Skeletal muscle tissue (tissue), 4 donors: ENCODE measurements around the gene PTPRH. TPM values are rescaled to one million over a fixed set of nuclear protein-coding genes. Genes with fewer than 3 reads are reported as not detected.
A peak's percentile ranks its signal among the peaks of the same experiment; 100 is the strongest.

Experiments used
- H3K27ac ChIP-seq: one replicate; pipeline ENCODE4 v1.7.0; 2013; ENCODE audit warnings: mild to moderate bottlenecking, low read depth, low read length, inconsistent platforms
- H3K27me3 ChIP-seq, 3 donors: one replicate each; pipeline ENCODE4 v1.7.0; 2013; ENCODE audit warnings: low read length in 3 of 3; ENCODE audit not compliant: control insufficient read depth in 3 of 3, insufficient read depth in 3 of 3
- H3K36me3 ChIP-seq, 3 donors: one replicate each; pipeline ENCODE4 v1.7.0; 2013; ENCODE audit warnings: low read length in 3 of 3; ENCODE audit not compliant: control insufficient read depth in 3 of 3, insufficient read depth in 3 of 3
- H3K4me1 ChIP-seq, 3 donors: one replicate each; pipeline ENCODE4 v1.7.0; 2013; ENCODE audit warnings: low read length in 3 of 3, mild to moderate bottlenecking in 3 of 3; ENCODE audit not compliant: control insufficient read depth in 3 of 3, insufficient read depth in 3 of 3
- H3K4me3 ChIP-seq, 3 donors: one replicate each; pipeline ENCODE4 v1.7.0; 2013; ENCODE audit warnings: low read length in 3 of 3
- H3K9ac ChIP-seq, 3 donors: one replicate each; pipeline ENCODE4 v1.7.0; 2013; ENCODE audit warnings: low read length in 3 of 3, mild to moderate bottlenecking in 3 of 3, moderate library complexity in 2 of 3, low read depth in 1 of 3
- H3K9me3 ChIP-seq, 3 donors: one replicate each; pipeline ENCODE4 v1.7.0; 2013; ENCODE audit warnings: low read length in 3 of 3; ENCODE audit not compliant: control insufficient read depth in 3 of 3
- total RNA-seq: library from RNA; depleted of rRNA; stranded (reverse); fragments of >200 nt; gene quantifications from one replicate; pipeline ENCODE4 v1.2.3, GENCODE V29; 2014
- donor health status: Osteomylitis.

The PTPRH gene
- total RNA-seq, 1 donor from 2014 or later: under 0.01 TPM

DNA sequence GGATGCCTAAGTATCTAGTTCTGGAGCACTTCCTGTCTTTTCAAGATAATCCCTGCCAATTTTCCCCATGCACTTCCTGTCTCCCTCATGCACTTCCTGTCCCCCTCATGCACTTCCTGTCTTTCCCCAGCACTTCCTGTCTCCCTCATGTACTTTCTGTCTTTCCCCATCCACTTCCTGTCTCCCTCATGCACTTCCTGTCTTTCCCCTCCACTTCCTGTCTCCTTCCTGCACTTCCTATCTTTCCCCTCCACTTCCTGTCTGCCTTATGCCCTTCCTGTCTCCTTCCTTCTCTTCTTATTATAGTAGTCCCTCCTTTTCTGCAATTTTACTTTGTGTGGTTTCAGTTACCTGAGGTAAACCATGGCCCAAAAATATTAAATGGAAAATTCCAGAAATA is 57.3 kb downstream of the PTPRH start:
- H3K4me1 ChIP-seq: peaks cover 6 to 19% (median 8%) of the 10 kb centered on the region in 3 donors
- H3K9ac ChIP-seq: no peak overlapping the region
- no peak overlapping the region for H3K4me3 ChIP-seq
- H3K9me3 ChIP-seq: no peaks in the 10 kb centered on the region
- peaks cover 0 to 6% (median 0%) of the 10 kb centered on the region in 3 donors for H3K36me3 ChIP-seq
- H3K27ac ChIP-seq: no peak overlapping the region
- H3K27me3 ChIP-seq: peaks cover 13 to 23% (median 14%) of the 10 kb centered on the region in 3 donors

DNA sequence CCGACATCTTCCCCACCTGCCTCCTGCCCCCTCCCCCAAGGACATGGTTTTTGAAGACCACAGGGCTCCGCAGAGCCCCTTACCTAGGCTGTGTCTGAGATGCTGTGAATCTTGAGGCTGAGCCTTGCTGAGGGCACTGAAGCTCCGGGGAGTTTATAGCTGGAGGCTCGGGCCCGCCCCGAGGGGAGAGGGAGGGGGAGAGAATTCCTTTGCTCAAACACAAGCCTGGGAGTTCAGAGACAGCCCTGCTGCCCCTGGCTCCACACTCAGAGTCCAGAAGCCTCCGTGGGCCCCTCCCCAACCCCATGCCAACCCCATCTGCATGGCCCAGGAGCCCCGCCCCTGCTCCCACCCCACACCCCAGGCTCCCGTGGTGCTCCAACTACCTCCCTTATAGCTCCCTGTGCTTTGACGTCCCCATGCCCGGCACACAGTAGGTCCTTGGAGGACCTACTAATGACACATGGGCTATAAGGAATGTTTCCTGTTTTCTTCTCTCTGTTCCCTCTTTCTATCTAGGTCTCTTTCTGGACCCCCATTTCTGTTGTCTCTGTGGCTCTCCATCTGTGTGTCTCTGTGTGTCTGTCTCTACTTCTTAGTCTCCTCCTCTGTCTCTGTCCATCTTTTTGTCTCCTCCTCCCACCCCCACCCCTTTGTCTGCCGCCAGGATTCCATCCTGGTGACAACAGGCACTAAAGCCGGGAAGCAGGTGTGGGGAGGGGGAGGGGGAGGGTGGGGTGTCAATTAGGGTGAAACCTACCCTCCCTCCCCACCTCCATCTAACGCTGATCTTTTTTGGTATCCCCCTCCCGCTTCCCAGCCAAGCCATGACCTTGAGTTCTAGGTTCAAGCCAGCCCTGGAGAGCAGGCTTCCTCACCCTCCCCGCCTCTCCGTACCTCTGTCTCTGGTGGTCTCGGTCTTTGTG is 60.0 kb downstream of the PTPRH start, which contains the start of gene TNNT1:
TSS of gene TNNT1 (minus strand) at position 129 of the 926 bp plus-strand sequence. CDS start 2,049 bp downstream, outside the sequence.
- Histone ChIP-seq H3K4me1 (peaks cover 4 to 21% (median 13%) of the 10 kb centered on the region in 3 donors), H3K9me3 (no peaks in the 10 kb centered on the region), H3K27me3 (peaks cover 19 to 29% (median 22%) of the 10 kb centered on the region in 3 donors), H3K4me3 (peak within 1 kb of the TSS; percentile 67 to 85 (median 70)), H3K9ac (peak within 1 kb of the TSS; percentile 73 to 94 (median 82)), H3K27ac (peak within 1 kb of the TSS; percentile 96), H3K36me3 (peaks cover 0 to 26% (median 9%) of the 10 kb centered on the region in 3 donors)

DNA sequence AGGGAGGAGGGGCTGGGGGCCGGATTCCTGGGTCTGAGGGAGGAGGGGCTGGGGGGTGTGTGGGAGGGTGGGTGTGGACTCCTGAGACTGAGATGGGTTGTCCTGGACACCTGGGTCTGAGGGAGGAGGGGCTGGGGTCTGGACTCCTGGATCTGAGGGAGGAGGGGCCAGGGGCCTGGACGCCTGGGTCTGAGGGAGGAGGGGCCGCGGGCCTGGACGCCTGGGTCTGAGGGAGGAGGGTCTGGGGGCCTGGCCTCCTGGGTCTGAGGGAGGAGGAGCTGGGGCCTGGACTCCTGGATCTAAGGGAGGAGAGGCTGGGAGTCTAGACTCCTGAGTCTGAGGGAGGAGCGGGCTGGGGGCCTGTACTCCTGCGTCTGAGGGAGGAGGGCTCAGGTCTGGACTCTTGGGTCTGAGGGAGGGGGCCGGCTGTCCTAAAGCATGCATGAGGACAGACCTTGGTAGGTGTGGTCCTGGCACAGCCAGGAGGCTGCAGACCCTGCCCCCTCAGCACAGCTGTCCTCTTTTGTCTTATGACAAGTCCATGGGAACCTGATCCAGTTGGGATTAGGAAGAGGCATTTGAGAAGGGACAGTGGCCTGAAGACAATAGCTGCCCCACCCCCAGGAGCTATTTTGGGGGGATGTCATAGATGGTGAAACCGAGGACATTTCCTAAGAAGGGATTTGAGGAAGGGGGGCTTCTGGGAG is 61.6 kb downstream of the PTPRH start:
- peak overlapping the region; percentile 96 for H3K27ac ChIP-seq
- peaks cover 20 to 37% (median 25%) of the 10 kb centered on the region in 3 donors for H3K27me3 ChIP-seq

DNA sequence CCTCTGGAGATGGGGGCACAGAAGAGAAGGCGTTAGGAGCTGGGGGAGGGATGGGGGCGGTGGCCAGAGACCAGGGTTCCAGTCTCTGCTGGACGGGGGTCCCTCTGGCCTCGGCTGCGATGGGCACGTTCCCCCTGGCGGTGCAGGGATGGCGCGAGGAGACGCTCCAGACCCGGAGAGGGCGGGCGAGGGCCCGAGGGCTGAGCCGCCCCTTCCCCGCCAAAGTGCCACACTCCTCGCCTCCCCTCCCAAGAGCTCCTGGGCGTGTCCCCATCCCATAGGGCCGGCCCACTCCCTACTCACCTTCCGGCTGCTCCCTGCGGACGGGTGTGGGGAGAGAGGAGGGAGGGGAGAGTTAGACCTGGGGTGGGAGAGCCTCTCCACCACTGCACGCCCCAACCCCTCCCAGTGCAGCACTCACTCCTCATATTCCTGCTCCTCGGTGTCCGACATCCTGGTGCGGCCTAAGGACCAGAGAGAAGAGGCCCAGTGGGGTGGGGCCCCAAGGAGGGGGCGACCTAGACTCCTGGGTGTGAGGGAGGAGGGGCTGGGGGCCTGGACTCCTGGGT is 62.5 kb downstream of the PTPRH start:
- Histone ChIP-seq H3K4me3 (peak overlapping the region; percentile 59 to 78 (median 67)), H3K36me3 (peaks cover 0 to 30% (median 10%) of the 10 kb centered on the region in 3 donors), H3K9me3 (no peaks in the 10 kb centered on the region), H3K27me3 (peaks cover 20 to 37% (median 27%) of the 10 kb centered on the region in 3 donors), H3K4me1 (peaks cover 4 to 28% (median 19%) of the 10 kb centered on the region in 3 donors), H3K9ac (peak overlapping the region; percentile 33 to 87 (median 69)), H3K27ac (peak overlapping the region; percentile 96)

More for the DNA sequence above, 61.6 kb downstream of the PTPRH start:
- peak overlapping the region in 2 of 3 donors; percentile 67 to 85 for H3K4me3 ChIP-seq
- H3K9me3 ChIP-seq: no peaks in the 10 kb centered on the region
- peak overlapping the region; percentile 69 to 94 (median 82) for H3K9ac ChIP-seq
- peaks cover 0 to 30% (median 10%) of the 10 kb centered on the region in 3 donors for H3K36me3 ChIP-seq
- H3K4me1 ChIP-seq: peaks cover 4 to 29% (median 18%) of the 10 kb centered on the region in 3 donors

DNA sequence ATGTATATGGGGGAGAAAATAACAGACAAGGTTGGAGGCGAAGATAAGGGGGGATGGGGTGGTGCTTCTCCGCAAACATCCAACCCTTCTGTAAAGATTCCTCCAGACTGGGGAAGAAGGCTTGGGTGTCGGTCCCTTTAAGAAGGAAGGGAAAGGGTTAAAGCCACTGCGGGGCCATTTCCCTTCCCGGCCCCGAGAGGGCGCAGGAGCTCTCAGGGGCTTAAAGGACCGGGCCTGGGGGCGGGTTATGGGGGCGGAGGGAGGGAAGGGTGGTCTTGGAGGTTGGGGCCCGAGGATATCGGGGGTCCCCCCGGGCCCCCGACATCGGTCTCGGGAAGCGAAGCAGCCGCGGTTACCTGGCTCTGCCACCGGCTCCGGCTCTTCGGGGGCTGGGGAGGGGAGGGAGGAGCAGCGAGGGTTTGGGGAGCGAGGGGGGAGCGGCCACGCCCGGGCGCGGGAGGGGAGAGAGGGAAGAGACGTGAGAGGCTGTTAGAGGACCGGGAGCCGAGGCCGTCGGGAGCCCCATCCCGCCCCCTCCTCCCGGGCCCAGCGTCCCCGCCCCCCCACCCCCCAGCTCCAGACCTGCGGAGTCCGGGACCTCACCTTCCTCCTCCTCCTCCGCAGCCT is 63.1 kb downstream of the PTPRH start:
- Histone ChIP-seq H3K4me1 (peaks cover 0 to 22% (median 21%) of the 10 kb centered on the region in 3 donors), H3K36me3 (peaks cover 0 to 30% (median 10%) of the 10 kb centered on the region in 3 donors), H3K9ac (peak overlapping the region in 1 of 3 donors; percentile 87), H3K9me3 (no peaks in the 10 kb centered on the region), H3K27ac (no peak overlapping the region), H3K27me3 (peaks cover 20 to 37% (median 32%) of the 10 kb centered on the region in 3 donors), H3K4me3 (peak overlapping the region; percentile 59 to 78 (median 67))

DNA sequence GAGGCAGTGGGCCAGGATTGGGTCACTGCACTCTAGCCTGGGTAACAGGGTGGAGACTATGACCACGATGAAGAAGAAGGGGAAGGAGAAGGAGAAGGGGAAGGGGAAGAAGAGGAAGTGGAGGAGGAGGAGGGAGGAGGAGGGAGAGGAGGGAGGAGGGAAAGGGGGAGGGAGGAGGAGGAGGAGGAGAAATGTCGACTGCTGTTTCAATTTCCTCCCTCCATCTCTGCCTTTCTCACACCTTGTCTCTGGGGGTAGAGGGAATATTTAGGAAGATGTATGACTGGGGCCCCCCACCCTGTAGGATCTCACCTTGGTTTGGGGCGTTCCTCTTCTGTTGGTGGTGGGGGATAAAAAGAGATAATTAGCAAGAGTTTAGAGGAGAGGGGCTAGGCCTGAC is 64.1 kb downstream of the PTPRH start:
- H3K36me3 ChIP-seq: peaks cover 0 to 34% (median 14%) of the 10 kb centered on the region in 3 donors
- H3K27ac ChIP-seq: no peak overlapping the region
- H3K27me3 ChIP-seq: peaks cover 25 to 36% (median 33%) of the 10 kb centered on the region in 3 donors
- peak overlapping the region in 1 of 3 donors; percentile 73 for H3K9ac ChIP-seq
- peaks cover 0 to 21% (median 19%) of the 10 kb centered on the region in 3 donors for H3K4me1 ChIP-seq
- peak overlapping the region in 2 of 3 donors; percentile 32 to 70 for H3K4me3 ChIP-seq
- H3K9me3 ChIP-seq: no peaks in the 10 kb centered on the region

DNA sequence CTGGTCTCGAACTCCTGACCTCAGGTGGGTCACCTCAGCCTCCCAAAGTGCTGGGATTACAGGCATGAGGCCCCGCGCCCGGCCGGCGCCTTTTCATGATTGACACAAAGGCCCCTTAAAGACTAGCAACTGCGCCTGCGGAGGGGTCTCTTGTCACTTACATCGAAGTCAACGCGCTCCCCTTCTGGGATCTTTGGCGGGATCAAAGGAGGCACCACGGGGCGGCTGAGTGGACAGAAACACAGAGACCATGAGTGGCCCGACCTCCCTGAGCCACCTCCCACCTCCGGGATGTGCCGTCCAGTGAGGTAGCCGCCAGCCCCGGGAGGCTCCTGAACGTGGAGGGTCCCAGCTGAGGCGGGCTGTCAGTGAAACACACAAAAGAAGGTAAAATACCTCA is 67.6 kb downstream of the PTPRH start:
- no peaks in the 10 kb centered on the region for H3K9me3 ChIP-seq
- H3K9ac ChIP-seq: peak overlapping the region in 1 of 3 donors; percentile 33
- H3K4me1 ChIP-seq: peaks cover 0 to 31% (median 22%) of the 10 kb centered on the region in 3 donors
- H3K27me3 ChIP-seq: peaks cover 18 to 30% (median 19%) of the 10 kb centered on the region in 3 donors
- peaks cover 0 to 44% (median 19%) of the 10 kb centered on the region in 3 donors for H3K36me3 ChIP-seq
- peak overlapping the region; percentile 25 for H3K27ac ChIP-seq
- no peak overlapping the region for H3K4me3 ChIP-seq

DNA sequence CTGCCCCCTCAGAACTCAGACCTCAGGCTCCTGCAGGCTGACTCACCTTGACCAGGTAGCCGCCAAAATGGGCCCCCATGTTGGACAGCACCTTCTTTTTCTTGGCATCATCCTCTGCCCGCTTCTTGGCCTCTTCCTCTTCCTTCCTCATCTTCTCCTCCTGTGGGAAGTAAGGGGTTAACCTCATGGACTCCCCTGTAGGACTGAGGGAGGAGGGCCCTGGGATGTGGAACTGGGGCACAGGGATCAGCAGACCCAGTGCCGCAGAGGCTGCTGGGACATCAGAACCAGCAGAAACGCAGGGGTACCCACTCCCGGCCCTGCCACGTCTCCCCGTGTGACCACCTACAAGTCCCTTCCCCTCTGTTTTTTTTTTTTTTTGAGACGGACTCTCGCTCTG is 71.4 kb downstream of the PTPRH start:
- peak overlapping the region in 1 of 3 donors; percentile 13 for H3K4me3 ChIP-seq
- peaks cover 10 to 18% (median 10%) of the 10 kb centered on the region in 3 donors for H3K27me3 ChIP-seq
- H3K9ac ChIP-seq: peak overlapping the region in 1 of 3 donors; percentile 25
- H3K36me3 ChIP-seq: peaks cover 3 to 43% (median 16%) of the 10 kb centered on the region in 3 donors
- no peak overlapping the region for H3K27ac ChIP-seq
- H3K9me3 ChIP-seq: no peaks in the 10 kb centered on the region
- peaks cover 0 to 23% (median 11%) of the 10 kb centered on the region in 3 donors for H3K4me1 ChIP-seq
